Measurements from ENCODE around the gene LRP1-AS. TPM values are rescaled to one million over a fixed set of nuclear protein-coding genes. Genes with fewer than 3 reads are reported as not detected.
A peak's percentile ranks its signal among the peaks of the same experiment; 100 is the strongest.

Gene LRP1-AS
- total RNA-seq, 1 donor from 2014 or later, result not detected

DNA sequence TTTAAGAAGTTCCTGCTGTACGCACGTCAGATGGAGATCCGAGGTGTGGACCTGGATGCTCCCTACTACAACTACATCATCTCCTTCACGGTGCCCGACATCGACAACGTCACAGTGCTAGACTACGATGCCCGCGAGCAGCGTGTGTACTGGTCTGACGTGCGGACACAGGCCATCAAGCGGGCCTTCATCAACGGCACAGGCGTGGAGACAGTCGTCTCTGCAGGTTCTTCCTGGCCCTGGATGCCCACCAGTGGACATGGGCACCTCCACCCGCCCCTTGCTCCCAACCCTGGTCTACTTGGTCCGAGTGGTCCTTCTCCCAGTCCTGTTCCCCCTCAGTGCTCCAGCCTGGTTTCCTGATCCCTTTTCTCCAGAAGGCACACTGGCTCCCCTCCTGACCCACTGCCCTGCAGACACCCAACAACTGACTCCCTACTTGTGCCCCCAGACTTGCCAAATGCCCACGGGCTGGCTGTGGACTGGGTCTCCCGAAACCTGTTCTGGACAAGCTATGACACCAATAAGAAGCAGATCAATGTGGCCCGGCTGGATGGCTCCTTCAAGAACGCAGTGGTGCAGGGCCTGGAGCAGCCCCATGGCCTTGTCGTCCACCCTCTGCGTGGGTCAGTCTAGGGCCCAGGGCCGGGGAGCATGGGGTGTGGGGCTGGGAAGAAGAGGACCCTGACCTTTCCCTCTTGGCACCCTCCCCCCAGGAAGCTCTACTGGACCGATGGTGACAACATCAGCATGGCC, 32.1 kb upstream of the LRP1-AS start:
- H3K4me1 ChIP-seq, result no peaks in the 10 kb centered on the region
- TF ChIP-seq, protein P1, sequence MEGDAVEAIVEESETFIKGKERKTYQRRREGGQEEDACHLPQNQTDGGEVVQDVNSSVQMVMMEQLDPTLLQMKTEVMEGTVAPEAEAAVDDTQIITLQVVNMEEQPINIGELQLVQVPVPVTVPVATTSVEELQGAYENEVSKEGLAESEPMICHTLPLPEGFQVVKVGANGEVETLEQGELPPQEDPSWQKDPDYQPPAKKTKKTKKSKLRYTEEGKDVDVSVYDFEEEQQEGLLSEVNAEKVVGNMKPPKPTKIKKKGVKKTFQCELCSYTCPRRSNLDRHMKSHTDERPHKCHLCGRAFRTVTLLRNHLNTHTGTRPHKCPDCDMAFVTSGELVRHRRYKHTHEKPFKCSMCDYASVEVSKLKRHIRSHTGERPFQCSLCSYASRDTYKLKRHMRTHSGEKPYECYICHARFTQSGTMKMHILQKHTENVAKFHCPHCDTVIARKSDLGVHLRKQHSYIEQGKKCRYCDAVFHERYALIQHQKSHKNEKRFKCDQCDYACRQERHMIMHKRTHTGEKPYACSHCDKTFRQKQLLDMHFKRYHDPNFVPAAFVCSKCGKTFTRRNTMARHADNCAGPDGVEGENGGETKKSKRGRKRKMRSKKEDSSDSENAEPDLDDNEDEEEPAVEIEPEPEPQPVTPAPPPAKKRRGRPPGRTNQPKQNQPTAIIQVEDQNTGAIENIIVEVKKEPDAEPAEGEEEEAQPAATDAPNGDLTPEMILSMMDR (IDR thresholded peaks at IDR 0.05; ENCODE audit: borderline replicate concordance), result no peak
- H3K9me3 ChIP-seq (replicated peaks), result no peaks in the 10 kb centered on the region
- peaks cover 84% of the 10 kb centered on the region for H3K36me3 ChIP-seq
- intact Hi-C loops (cut with micrococcal nuclease), result loop anchor here (5.0 kb wide), 1 partner anchor 57 kb away; no protein-coding TSS in a partner anchor
- H3K27me3 ChIP-seq (ENCODE audit: low read depth), result no peaks in the 10 kb centered on the region
- no peak overlapping the region for H3K4me3 ChIP-seq
- DNase-seq, result no peak
- no peak overlapping the region for H3K27ac ChIP-seq (replicated peaks)

DNA sequence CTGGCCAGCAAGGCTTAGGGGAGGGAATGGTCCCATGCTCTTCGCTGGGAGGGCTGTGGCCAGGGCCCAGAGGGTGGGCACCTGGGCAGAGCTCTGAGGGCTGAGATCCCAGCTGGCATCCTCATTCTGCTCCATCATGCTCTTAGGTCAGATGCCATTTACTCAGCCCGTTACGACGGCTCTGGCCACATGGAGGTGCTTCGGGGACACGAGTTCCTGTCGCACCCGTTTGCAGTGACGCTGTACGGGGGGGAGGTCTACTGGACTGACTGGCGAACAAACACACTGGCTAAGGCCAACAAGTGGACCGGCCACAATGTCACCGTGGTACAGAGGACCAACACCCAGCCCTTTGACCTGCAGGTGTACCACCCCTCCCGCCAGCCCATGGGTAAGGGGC, 30.8 kb upstream of the LRP1-AS start:
- Histone ChIP-seq H3K9me3 (replicated peaks) (no peaks in the 10 kb centered on the region), H3K27ac (replicated peaks) (no peak overlapping the region), H3K4me1 (no peaks in the 10 kb centered on the region), H3K4me3 (no peak overlapping the region), H3K36me3 (peaks cover 82% of the 10 kb centered on the region), H3K27me3 (ENCODE audit: low read depth) (no peaks in the 10 kb centered on the region)
- DNase-seq, result no peak
- intact Hi-C loops (cut with micrococcal nuclease), result no loop called here
- TF ChIP-seq, protein P1 (IDR thresholded peaks at IDR 0.05; ENCODE audit: borderline replicate concordance), result no peak

DNA sequence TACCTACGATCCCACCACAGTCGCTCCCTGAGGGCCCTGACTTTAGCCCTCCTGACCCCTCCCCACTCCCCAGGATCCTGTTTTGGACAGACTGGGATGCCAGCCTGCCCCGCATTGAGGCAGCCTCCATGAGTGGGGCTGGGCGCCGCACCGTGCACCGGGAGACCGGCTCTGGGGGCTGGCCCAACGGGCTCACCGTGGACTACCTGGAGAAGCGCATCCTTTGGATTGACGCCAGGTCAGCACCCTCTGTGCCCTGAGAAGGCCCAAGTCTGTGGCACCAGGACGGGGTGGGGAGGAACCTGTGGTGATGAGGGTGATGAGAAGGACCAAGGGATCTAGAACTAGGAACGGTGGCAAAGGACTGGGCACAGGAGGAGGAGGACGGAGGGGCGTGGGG, 29.9 kb upstream of the LRP1-AS start:
- Histone ChIP-seq H3K4me1 (no peaks in the 10 kb centered on the region), H3K4me3 (no peak overlapping the region), H3K27ac (replicated peaks) (no peak overlapping the region), H3K9me3 (replicated peaks) (no peaks in the 10 kb centered on the region), H3K36me3 (peaks cover 81% of the 10 kb centered on the region), H3K27me3 (ENCODE audit: low read depth) (no peaks in the 10 kb centered on the region)
- intact Hi-C loops (cut with micrococcal nuclease), result no loop called here
- DNase-seq, result no peak
- TF ChIP-seq, protein P1 (IDR thresholded peaks at IDR 0.05; ENCODE audit: borderline replicate concordance), result no peak

DNA sequence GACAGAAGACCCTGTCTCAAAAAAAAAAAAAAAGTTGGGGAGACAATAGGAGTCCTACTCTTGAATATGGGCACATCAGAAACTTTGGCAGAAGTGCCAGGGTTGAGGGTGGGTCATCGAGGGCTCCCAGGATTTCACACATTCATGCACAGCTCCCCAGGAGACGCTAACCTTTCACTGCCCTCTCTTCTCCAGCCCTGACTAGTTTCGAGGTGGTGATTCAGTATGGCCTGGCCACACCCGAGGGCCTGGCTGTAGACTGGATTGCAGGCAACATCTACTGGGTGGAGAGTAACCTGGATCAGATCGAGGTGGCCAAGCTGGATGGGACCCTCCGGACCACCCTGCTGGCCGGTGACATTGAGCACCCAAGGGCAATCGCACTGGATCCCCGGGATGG, 29.4 kb upstream of the LRP1-AS start:
- Histone ChIP-seq H3K9me3 (replicated peaks) (no peaks in the 10 kb centered on the region), H3K27ac (replicated peaks) (no peak overlapping the region), H3K4me1 (no peaks in the 10 kb centered on the region), H3K27me3 (ENCODE audit: low read depth) (no peaks in the 10 kb centered on the region), H3K36me3 (peaks cover 81% of the 10 kb centered on the region), H3K4me3 (no peak overlapping the region)
- no peak for DNase-seq
- TF ChIP-seq, protein P1 (IDR thresholded peaks at IDR 0.05; ENCODE audit: borderline replicate concordance), result no peak
- intact Hi-C loops (cut with micrococcal nuclease), result no loop called here

DNA sequence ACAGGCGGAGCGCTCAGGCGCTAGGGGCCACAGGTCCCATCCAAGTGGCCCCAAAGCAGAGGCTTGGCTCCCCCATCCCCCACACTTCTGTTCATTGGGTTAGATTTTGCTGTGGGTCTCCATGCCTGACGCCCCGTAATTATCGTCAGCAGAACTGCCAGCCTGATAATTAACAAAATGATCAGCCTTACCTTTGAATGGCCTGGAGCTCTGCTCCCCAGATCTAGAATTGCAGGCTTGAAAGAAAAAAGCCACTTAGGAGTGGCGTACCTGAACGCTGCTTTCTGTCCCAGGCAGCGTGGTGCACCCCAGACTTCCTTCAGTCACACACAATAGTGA, 28.7 kb upstream of the LRP1-AS start:
- Histone ChIP-seq H3K27ac (replicated peaks) (peak overlapping the region; percentile 46), H3K27me3 (ENCODE audit: low read depth) (no peaks in the 10 kb centered on the region), H3K36me3 (peaks cover 73% of the 10 kb centered on the region), H3K4me1 (no peaks in the 10 kb centered on the region), H3K4me3 (no peak overlapping the region), H3K9me3 (replicated peaks) (no peaks in the 10 kb centered on the region)
- intact Hi-C loops (cut with micrococcal nuclease), result no loop called here
- DNase-seq, result no peak
- TF ChIP-seq, protein P1 (IDR thresholded peaks at IDR 0.05; ENCODE audit: borderline replicate concordance), result peak; percentile 34
